ENCODE data around the gene RFTN1.
"Not testable (repeated sequence)": the region's sequence is repeated elsewhere in the genome, so short reads cannot be mapped to it uniquely, and the experiment has no call there.

RFTN1 gene

DNA sequence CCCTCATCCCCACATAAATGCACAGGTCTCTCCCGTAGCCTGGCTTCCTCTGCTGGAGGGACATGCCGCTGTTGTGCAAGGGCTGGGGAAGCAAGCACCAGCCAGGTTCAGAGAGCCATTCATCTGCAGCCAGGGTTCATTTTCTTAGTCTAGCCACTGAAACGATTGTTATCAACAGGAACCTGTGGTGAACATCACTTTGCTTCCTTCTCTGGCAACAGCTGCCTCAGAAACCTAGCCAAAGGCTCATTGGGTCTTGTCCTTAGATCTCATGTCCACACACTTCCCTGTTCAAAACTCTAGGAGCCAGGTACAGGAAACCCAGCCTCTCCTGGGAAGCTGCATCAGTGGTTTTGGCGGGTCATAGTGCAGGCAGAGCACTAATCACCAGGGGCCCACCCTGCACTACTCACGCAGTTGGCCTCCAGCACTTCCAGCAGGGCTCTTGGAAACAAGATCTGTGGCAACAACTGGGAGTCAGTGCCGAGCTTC, 201.5 kb downstream of the RFTN1 start:
- Histone ChIP-seq H3K36me3 (ENCODE audit: insufficient read depth, low read length) (no peaks in the 10 kb centered on the region), H3K9me3 (ENCODE audit: low read length) (no peaks in the 10 kb centered on the region), H3K4me3 (ENCODE audit: low read depth in 1 of 2, low read length in 2 of 2) (no peak overlapping the region), H3K27me3 (ENCODE audit: control insufficient read depth in 1 of 2, insufficient read depth in 2 of 2, low read length in 2 of 2) (no peaks in the 10 kb centered on the region), H3K4me1 (ENCODE audit: insufficient read depth, low read length) (no peaks in the 10 kb centered on the region), H3K9ac (ENCODE audit: low read length) (no peak overlapping the region), H3K27ac (ENCODE audit: low read depth, low read length) (no peak overlapping the region)

GRCh38 chr3:16310486-16310885, 203.0 kb downstream of the RFTN1 start:
- H3K36me3 ChIP-seq (ENCODE audit: insufficient read depth, low read length); H3K27me3 ChIP-seq (ENCODE audit: control insufficient read depth in 1 of 2, insufficient read depth in 2 of 2, low read length in 2 of 2); H3K9ac ChIP-seq (ENCODE audit: low read length); H3K27ac ChIP-seq (ENCODE audit: low read depth, low read length); H3K4me1 ChIP-seq (ENCODE audit: insufficient read depth, low read length); H3K4me3 ChIP-seq (ENCODE audit: low read depth in 1 of 2, low read length in 2 of 2); H3K9me3 ChIP-seq (ENCODE audit: low read length): not testable (repeated sequence)

DNA sequence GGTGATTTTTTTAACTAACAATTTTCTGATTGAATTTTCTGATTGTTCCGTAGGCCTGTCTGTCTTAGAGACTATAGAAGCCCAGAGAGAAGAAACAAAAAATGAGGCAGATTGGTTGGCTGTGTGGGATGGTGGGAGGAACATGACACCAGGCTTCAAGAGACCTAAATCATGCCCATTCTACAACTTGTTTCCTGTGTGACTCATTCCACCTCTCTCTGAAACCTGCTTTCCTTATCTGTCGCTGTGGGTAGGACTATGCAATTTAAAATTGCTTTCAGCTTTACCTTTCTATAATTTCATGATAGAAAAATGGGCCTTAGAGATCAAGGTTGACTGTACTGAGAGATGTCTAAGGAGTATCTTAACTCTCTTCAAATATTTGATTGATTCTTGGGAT, 203.9 kb downstream of the RFTN1 start:
- Histone ChIP-seq H3K4me1 (ENCODE audit: insufficient read depth, low read length) (no peaks in the 10 kb centered on the region), H3K36me3 (ENCODE audit: insufficient read depth, low read length) (peaks cover 3% of the 10 kb centered on the region), H3K4me3 (ENCODE audit: low read depth in 1 of 2, low read length in 2 of 2) (no peak overlapping the region), H3K27ac (ENCODE audit: low read depth, low read length) (no peak overlapping the region), H3K9ac (ENCODE audit: low read length) (no peak overlapping the region), H3K27me3 (ENCODE audit: control insufficient read depth in 1 of 2, insufficient read depth in 2 of 2, low read length in 2 of 2) (no peaks in the 10 kb centered on the region), H3K9me3 (ENCODE audit: low read length) (no peaks in the 10 kb centered on the region)

DNA sequence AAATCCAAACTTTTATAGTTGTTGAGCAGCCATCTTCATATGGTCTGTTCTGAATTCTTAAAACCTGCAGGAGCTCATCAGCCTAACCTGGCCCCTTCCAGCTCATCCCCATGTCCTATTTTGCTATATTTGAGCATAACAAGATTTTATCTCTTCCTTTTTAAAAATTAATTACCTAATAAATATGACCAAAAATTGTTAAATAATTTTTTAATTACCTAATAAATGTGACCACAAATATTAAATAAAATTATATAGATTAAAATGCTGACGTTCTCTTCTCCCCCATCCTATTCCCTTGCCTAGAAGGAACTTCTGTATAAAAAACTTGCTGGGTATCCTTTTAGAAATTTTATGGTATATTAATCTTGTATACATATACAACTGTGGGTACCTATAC, 204.8 kb downstream of the RFTN1 start:
- Histone ChIP-seq H3K9me3 (ENCODE audit: low read length) (no peaks in the 10 kb centered on the region), H3K9ac (ENCODE audit: low read length) (no peak overlapping the region), H3K4me3 (ENCODE audit: low read depth in 1 of 2, low read length in 2 of 2) (no peak overlapping the region), H3K36me3 (ENCODE audit: insufficient read depth, low read length) (peaks cover 3% of the 10 kb centered on the region), H3K27ac (ENCODE audit: low read depth, low read length) (no peak overlapping the region), H3K4me1 (ENCODE audit: insufficient read depth, low read length) (no peaks in the 10 kb centered on the region), H3K27me3 (ENCODE audit: control insufficient read depth in 1 of 2, insufficient read depth in 2 of 2, low read length in 2 of 2) (no peaks in the 10 kb centered on the region)

- Histone ChIP-seq H3K27ac (ENCODE audit: low read depth, low read length) (no peak overlapping the region), H3K9me3 (ENCODE audit: low read length) (no peaks in the 10 kb centered on the region), H3K9ac (ENCODE audit: low read length) (no peak overlapping the region), H3K27me3 (ENCODE audit: control insufficient read depth in 1 of 2, insufficient read depth in 2 of 2, low read length in 2 of 2) (no peaks in the 10 kb centered on the region), H3K4me3 (ENCODE audit: low read depth in 1 of 2, low read length in 2 of 2) (no peak overlapping the region), H3K36me3 (ENCODE audit: insufficient read depth, low read length) (peaks cover 3% of the 10 kb centered on the region), H3K4me1 (ENCODE audit: insufficient read depth, low read length) (no peaks in the 10 kb centered on the region)
Observed at GRCh38 chr3:16307832-16308531, 205.5 kb downstream of the RFTN1 start.

DNA sequence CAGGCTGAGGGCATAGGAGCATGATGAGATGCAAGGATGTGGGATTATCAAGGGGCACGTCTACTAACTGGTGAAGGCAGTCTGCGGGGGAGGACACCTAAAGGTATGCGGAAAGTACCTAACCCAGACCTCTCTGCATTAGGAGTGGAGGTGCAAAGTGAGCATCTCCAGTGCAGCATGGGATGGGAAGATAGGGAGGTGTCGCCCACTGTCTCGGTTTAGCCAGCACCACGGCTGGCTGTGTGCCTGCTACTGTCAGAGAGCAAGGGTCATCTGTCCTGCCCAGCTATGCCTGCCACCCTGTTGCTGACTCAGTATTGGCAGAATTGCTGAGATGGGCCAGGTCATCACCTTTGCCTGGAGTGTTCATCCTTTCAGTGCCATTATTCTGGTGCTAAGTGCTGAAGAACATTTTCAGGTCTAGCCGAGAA, 208.4 kb downstream of the RFTN1 start:
- Histone ChIP-seq H3K4me3 (ENCODE audit: low read depth in 1 of 2, low read length in 2 of 2) (no peak overlapping the region), H3K9me3 (ENCODE audit: low read length) (no peaks in the 10 kb centered on the region), H3K36me3 (ENCODE audit: insufficient read depth, low read length) (peaks cover 15% of the 10 kb centered on the region), H3K27me3 (ENCODE audit: control insufficient read depth in 1 of 2, insufficient read depth in 2 of 2, low read length in 2 of 2) (no peaks in the 10 kb centered on the region), H3K9ac (ENCODE audit: low read length) (no peak overlapping the region), H3K27ac (ENCODE audit: low read depth, low read length) (no peak overlapping the region), H3K4me1 (ENCODE audit: insufficient read depth, low read length) (no peaks in the 10 kb centered on the region)

- Histone ChIP-seq H3K27ac (ENCODE audit: low read depth, low read length) (no peak overlapping the region), H3K9me3 (ENCODE audit: low read length) (no peaks in the 10 kb centered on the region), H3K36me3 (ENCODE audit: insufficient read depth, low read length) (peaks cover 15% of the 10 kb centered on the region), H3K27me3 (ENCODE audit: control insufficient read depth in 1 of 2, insufficient read depth in 2 of 2, low read length in 2 of 2) (no peaks in the 10 kb centered on the region), H3K4me3 (ENCODE audit: low read depth in 1 of 2, low read length in 2 of 2) (no peak overlapping the region), H3K4me1 (ENCODE audit: insufficient read depth, low read length) (no peaks in the 10 kb centered on the region), H3K9ac (ENCODE audit: low read length) (no peak overlapping the region)
Observed at GRCh38 chr3:16304061-16305010, 209.2 kb downstream of the RFTN1 start.

DNA sequence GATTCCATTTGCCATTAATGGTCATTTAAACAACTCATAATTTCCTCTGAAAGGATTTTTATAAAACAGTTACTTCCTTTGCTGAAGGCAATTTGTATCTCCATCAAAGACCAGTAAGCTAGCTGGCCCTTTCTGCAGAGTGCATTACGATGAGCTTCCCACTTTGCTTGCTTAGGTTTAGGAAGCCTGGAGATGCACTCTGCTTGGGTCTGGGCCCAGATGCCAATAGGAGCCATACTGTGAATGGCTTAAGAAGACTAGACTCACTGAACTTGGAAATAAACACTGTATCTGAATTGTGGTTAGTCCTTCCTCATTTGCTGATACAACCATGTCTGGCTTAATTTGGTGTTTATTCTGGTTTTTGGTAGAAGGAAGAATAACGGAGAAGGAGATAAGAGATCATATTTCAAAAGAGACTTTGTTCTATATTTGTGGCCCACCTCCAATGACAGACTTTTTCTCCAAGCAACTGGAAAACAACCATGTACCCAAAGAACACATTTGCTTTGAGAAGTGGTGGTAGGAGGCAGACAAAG, 210.4 kb downstream of the RFTN1 start:
- H3K9me3 ChIP-seq (ENCODE audit: low read length) = no peaks in the 10 kb centered on the region
- H3K36me3 ChIP-seq (ENCODE audit: insufficient read depth, low read length) = peaks cover 15% of the 10 kb centered on the region
- H3K4me1 ChIP-seq (ENCODE audit: insufficient read depth, low read length) = peaks cover 8% of the 10 kb centered on the region
- H3K27me3 ChIP-seq (ENCODE audit: control insufficient read depth in 1 of 2, insufficient read depth in 2 of 2, low read length in 2 of 2) = no peaks in the 10 kb centered on the region
- no peak overlapping the region for H3K4me3 ChIP-seq (ENCODE audit: low read depth in 1 of 2, low read length in 2 of 2)
- H3K27ac ChIP-seq (ENCODE audit: low read depth, low read length) = no peak overlapping the region
- no peak overlapping the region for H3K9ac ChIP-seq (ENCODE audit: low read length)

GRCh38 chr3:16302082-16302631, 211.3 kb downstream of the RFTN1 start:
- H3K27ac ChIP-seq (ENCODE audit: low read depth, low read length) = no peak overlapping the region
- no peaks in the 10 kb centered on the region for H3K9me3 ChIP-seq (ENCODE audit: low read length)
- no peak overlapping the region for H3K9ac ChIP-seq (ENCODE audit: low read length)
- no peak overlapping the region for H3K4me3 ChIP-seq (ENCODE audit: low read depth in 1 of 2, low read length in 2 of 2)
- H3K27me3 ChIP-seq (ENCODE audit: control insufficient read depth in 1 of 2, insufficient read depth in 2 of 2, low read length in 2 of 2) = no peaks in the 10 kb centered on the region
- H3K4me1 ChIP-seq (ENCODE audit: insufficient read depth, low read length) = peaks cover 9% of the 10 kb centered on the region
- peaks cover 15% of the 10 kb centered on the region for H3K36me3 ChIP-seq (ENCODE audit: insufficient read depth, low read length)

- Histone ChIP-seq H3K27ac (ENCODE audit: low read depth, low read length) (no peak overlapping the region), H3K9me3 (ENCODE audit: low read length) (no peaks in the 10 kb centered on the region), H3K27me3 (ENCODE audit: control insufficient read depth in 1 of 2, insufficient read depth in 2 of 2, low read length in 2 of 2) (no peaks in the 10 kb centered on the region), H3K4me1 (ENCODE audit: insufficient read depth, low read length) (peaks cover 9% of the 10 kb centered on the region), H3K36me3 (ENCODE audit: insufficient read depth, low read length) (peaks cover 15% of the 10 kb centered on the region), H3K4me3 (ENCODE audit: low read depth in 1 of 2, low read length in 2 of 2) (no peak overlapping the region), H3K9ac (ENCODE audit: low read length) (no peak overlapping the region)
Observed at GRCh38 chr3:16301507-16301906, 212.0 kb downstream of the RFTN1 start.

DNA sequence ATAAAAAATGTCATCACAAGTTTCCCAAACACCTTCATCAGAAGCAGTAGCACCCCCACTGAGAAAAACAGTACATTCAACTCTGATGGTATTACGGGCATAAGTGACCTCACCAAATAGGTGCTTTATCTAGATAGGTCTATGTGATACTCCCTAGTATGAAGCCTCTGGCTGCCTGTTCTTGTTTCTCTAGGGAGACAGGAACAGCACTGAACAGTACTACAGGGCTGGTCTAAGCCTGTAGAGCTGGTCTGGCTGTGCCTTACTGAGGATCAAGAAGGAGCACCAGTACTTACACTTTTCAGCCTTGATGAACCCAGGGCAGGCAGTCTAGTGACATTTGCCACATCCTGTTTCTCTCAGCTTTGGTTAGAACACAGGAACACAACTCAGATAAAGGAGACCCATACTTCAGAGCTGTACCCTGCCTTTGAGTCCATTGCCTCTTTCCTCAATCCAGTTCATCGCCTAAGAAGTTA, 212.6 kb downstream of the RFTN1 start:
- Histone ChIP-seq H3K4me1 (ENCODE audit: insufficient read depth, low read length) (peaks cover 9% of the 10 kb centered on the region), H3K9ac (ENCODE audit: low read length) (no peak overlapping the region), H3K27ac (ENCODE audit: low read depth, low read length) (no peak overlapping the region), H3K27me3 (ENCODE audit: control insufficient read depth in 1 of 2, insufficient read depth in 2 of 2, low read length in 2 of 2) (no peaks in the 10 kb centered on the region), H3K36me3 (ENCODE audit: insufficient read depth, low read length) (peaks cover 17% of the 10 kb centered on the region), H3K4me3 (ENCODE audit: low read depth in 1 of 2, low read length in 2 of 2) (no peak overlapping the region), H3K9me3 (ENCODE audit: low read length) (no peaks in the 10 kb centered on the region)

Measured in muscle layer of colon (tissue), 2 donors.